Osteoblast (primary cell): ENCODE data around the gene SOCS7. TPM values are rescaled to one million over a fixed set of nuclear protein-coding genes. Genes with fewer than 3 reads are reported as not detected.

ENCODE experiments used
- DNase-seq: peaks from one replicate; pipeline ENCODE4 v3.0.0; 2011; ENCODE audit warnings: low spot score, mixed read lengths; ENCODE audit not compliant: insufficient read length; ENCODE audit errors: missing footprints
- H2AFZ ChIP-seq: 2 replicates; pipeline ENCODE4 v1.6.0; 2011; ENCODE audit warnings: mild to moderate bottlenecking, low read length
- H3K27ac ChIP-seq: 2 replicates; pipeline ENCODE4 v1.5.1; 2011; ENCODE audit warnings: mild to moderate bottlenecking, low read depth, low read length, moderate library complexity
- H3K27me3 ChIP-seq: 2 replicates; pipeline ENCODE4 v1.6.0; 2012; ENCODE audit warnings: mild to moderate bottlenecking, control low read depth, inconsistent platforms, low read length, moderate library complexity; ENCODE audit not compliant: insufficient read depth
- H3K36me3 ChIP-seq: 2 replicates; pipeline ENCODE4 v1.5.1; 2011; ENCODE audit warnings: mild to moderate bottlenecking, low read length, control low read depth, moderate library complexity; ENCODE audit not compliant: insufficient read depth
- H3K4me1 ChIP-seq: 2 replicates; pipeline ENCODE4 v1.5.1; 2011; ENCODE audit warnings: mild to moderate bottlenecking, low read length, control low read depth, moderate library complexity; ENCODE audit not compliant: insufficient read depth
- H3K4me2 ChIP-seq: 2 replicates; pipeline ENCODE4 v1.6.0; 2011; ENCODE audit warnings: mild to moderate bottlenecking, low read length; ENCODE audit not compliant: insufficient read depth
- H3K4me3 ChIP-seq: fragments of 200-600 bp; sonication (generic); 3 replicates; pipeline ENCODE4 v1.5.1; 2012; ENCODE audit warnings: mild to moderate bottlenecking, low read length, inconsistent platforms; ENCODE audit not compliant: insufficient read depth
- H3K79me2 ChIP-seq: 2 replicates; pipeline ENCODE4 v1.6.0; 2012; ENCODE audit warnings: mild to moderate bottlenecking, low read length, control low read depth, inconsistent platforms; ENCODE audit not compliant: insufficient read depth
- H3K9me3 ChIP-seq: 2 replicates; pipeline ENCODE4 v1.5.1; 2011; ENCODE audit warnings: low read depth, low read length, control low read depth
- H4K20me1 ChIP-seq: 2 replicates; pipeline ENCODE4 v1.6.0; 2012; ENCODE audit warnings: mild to moderate bottlenecking, low read length, control low read depth; ENCODE audit not compliant: insufficient read depth
- total RNA-seq: library from RNA; depleted of rRNA; stranded (reverse); fragments of >200 nt; gene quantifications from 2 replicates; pipeline ENCODE4 v1.2.3, GENCODE V29; 2012
- TF ChIP-seq, protein P1 (sequence below): IDR thresholded peaks from 2 replicates; pipeline ENCODE4 v1.5.1; 2011; ENCODE audit warnings: mild to moderate bottlenecking, low read depth, low read length, moderate library complexity; ENCODE audit errors: extremely low read depth

Gene SOCS7
- total RNA-seq, 1 donor, result 16.3 TPM

- H3K27me3 ChIP-seq, result peaks cover 44% of the 10 kb centered on the region
- H4K20me1 ChIP-seq, result no peaks in the 10 kb centered on the region
- H3K9me3 ChIP-seq, result no peaks in the 10 kb centered on the region
- no peak overlapping the region for H3K4me2 ChIP-seq
- H3K4me1 ChIP-seq, result no peaks in the 10 kb centered on the region
- no peaks in the 10 kb centered on the region for H3K36me3 ChIP-seq
- peak; percentile 68 for DNase-seq
- TF ChIP-seq, protein P1, sequence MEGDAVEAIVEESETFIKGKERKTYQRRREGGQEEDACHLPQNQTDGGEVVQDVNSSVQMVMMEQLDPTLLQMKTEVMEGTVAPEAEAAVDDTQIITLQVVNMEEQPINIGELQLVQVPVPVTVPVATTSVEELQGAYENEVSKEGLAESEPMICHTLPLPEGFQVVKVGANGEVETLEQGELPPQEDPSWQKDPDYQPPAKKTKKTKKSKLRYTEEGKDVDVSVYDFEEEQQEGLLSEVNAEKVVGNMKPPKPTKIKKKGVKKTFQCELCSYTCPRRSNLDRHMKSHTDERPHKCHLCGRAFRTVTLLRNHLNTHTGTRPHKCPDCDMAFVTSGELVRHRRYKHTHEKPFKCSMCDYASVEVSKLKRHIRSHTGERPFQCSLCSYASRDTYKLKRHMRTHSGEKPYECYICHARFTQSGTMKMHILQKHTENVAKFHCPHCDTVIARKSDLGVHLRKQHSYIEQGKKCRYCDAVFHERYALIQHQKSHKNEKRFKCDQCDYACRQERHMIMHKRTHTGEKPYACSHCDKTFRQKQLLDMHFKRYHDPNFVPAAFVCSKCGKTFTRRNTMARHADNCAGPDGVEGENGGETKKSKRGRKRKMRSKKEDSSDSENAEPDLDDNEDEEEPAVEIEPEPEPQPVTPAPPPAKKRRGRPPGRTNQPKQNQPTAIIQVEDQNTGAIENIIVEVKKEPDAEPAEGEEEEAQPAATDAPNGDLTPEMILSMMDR, result peak; percentile 66
- no peak overlapping the region for H3K4me3 ChIP-seq
- H2AFZ ChIP-seq, result no peak overlapping the region
- H3K27ac ChIP-seq, result no peak overlapping the region
- H3K79me2 ChIP-seq, result no peaks in the 10 kb centered on the region
Measured at GRCh38 chr17:38333635-38334295, 17.9 kb upstream of the SOCS7 start.

GRCh38 chr17:38334480-38335364, 16.9 kb upstream of the SOCS7 start:
- H2AFZ ChIP-seq, result no peak overlapping the region
- TF ChIP-seq, protein P1, result no peak
- H3K4me2 ChIP-seq, result no peak overlapping the region
- H3K4me1 ChIP-seq, result no peaks in the 10 kb centered on the region
- H3K4me3 ChIP-seq, result no peak overlapping the region
- H3K27ac ChIP-seq, result no peak overlapping the region
- H3K9me3 ChIP-seq, result no peaks in the 10 kb centered on the region
- H3K79me2 ChIP-seq, result no peaks in the 10 kb centered on the region
- H4K20me1 ChIP-seq, result no peaks in the 10 kb centered on the region
- H3K27me3 ChIP-seq, result peaks cover 38% of the 10 kb centered on the region
- DNase-seq, result peak; percentile 27
- H3K36me3 ChIP-seq, result no peaks in the 10 kb centered on the region

- H3K4me1 ChIP-seq, result no peaks in the 10 kb centered on the region
- H3K27me3 ChIP-seq, result peaks cover 33% of the 10 kb centered on the region
- H3K79me2 ChIP-seq, result no peaks in the 10 kb centered on the region
- H3K36me3 ChIP-seq, result no peaks in the 10 kb centered on the region
- TF ChIP-seq, protein P1, result no peak
- H3K4me2 ChIP-seq, result no peak overlapping the region
- H2AFZ ChIP-seq, result no peak overlapping the region
- H3K27ac ChIP-seq, result no peak overlapping the region
- H3K4me3 ChIP-seq, result no peak overlapping the region
- no peaks in the 10 kb centered on the region for H3K9me3 ChIP-seq
- H4K20me1 ChIP-seq, result no peaks in the 10 kb centered on the region
- no peak for DNase-seq
Measured at GRCh38 chr17:38336838-38337237, 14.8 kb upstream of the SOCS7 start.

- TF ChIP-seq, protein P1, result no peak
Measured at GRCh38 chr17:38338053-38338452, 13.6 kb upstream of the SOCS7 start.

More at GRCh38 chr17:38338053-38338452, 13.6 kb upstream of the SOCS7 start:
- Histone ChIP-seq H3K4me1 (no peaks in the 10 kb centered on the region), H3K36me3 (no peaks in the 10 kb centered on the region), H4K20me1 (no peaks in the 10 kb centered on the region), H3K27ac (no peak overlapping the region), H3K4me3 (no peak overlapping the region), H3K79me2 (no peaks in the 10 kb centered on the region), H2AFZ (no peak overlapping the region), H3K4me2 (no peak overlapping the region), H3K27me3 (peaks cover 27% of the 10 kb centered on the region), H3K9me3 (no peaks in the 10 kb centered on the region)
- DNase-seq, result no peak
